Measurements from ENCODE around the gene STMN1.

GRCh38 chr1:25889470-25889869 is 16.7 kb downstream of the STMN1 start:
- TF ChIP-seq, protein P1, sequence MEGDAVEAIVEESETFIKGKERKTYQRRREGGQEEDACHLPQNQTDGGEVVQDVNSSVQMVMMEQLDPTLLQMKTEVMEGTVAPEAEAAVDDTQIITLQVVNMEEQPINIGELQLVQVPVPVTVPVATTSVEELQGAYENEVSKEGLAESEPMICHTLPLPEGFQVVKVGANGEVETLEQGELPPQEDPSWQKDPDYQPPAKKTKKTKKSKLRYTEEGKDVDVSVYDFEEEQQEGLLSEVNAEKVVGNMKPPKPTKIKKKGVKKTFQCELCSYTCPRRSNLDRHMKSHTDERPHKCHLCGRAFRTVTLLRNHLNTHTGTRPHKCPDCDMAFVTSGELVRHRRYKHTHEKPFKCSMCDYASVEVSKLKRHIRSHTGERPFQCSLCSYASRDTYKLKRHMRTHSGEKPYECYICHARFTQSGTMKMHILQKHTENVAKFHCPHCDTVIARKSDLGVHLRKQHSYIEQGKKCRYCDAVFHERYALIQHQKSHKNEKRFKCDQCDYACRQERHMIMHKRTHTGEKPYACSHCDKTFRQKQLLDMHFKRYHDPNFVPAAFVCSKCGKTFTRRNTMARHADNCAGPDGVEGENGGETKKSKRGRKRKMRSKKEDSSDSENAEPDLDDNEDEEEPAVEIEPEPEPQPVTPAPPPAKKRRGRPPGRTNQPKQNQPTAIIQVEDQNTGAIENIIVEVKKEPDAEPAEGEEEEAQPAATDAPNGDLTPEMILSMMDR (IDR thresholded peaks at IDR 0.05 in 2 of 3, conservative IDR thresholded peaks at IDR 0.05 in 1 of 3; ENCODE audit: borderline replicate concordance in 1 of 3, insufficient read depth in 1 of 3, low read depth in 2 of 3, low read length in 2 of 3) = peak; percentile 21 to 61 (median 52); a peak in 5 of 6 replicates
- no peak for TF ChIP-seq MAX (IDR thresholded peaks at IDR 0.05)
- no peak for TF ChIP-seq SP1 (IDR thresholded peaks at IDR 0.05; ENCODE audit: low read depth)
- no peak for TF ChIP-seq EZH2phosphoT487 (IDR thresholded peaks at IDR 0.05; ENCODE audit: borderline replicate concordance)
- TF ChIP-seq, protein P2, sequence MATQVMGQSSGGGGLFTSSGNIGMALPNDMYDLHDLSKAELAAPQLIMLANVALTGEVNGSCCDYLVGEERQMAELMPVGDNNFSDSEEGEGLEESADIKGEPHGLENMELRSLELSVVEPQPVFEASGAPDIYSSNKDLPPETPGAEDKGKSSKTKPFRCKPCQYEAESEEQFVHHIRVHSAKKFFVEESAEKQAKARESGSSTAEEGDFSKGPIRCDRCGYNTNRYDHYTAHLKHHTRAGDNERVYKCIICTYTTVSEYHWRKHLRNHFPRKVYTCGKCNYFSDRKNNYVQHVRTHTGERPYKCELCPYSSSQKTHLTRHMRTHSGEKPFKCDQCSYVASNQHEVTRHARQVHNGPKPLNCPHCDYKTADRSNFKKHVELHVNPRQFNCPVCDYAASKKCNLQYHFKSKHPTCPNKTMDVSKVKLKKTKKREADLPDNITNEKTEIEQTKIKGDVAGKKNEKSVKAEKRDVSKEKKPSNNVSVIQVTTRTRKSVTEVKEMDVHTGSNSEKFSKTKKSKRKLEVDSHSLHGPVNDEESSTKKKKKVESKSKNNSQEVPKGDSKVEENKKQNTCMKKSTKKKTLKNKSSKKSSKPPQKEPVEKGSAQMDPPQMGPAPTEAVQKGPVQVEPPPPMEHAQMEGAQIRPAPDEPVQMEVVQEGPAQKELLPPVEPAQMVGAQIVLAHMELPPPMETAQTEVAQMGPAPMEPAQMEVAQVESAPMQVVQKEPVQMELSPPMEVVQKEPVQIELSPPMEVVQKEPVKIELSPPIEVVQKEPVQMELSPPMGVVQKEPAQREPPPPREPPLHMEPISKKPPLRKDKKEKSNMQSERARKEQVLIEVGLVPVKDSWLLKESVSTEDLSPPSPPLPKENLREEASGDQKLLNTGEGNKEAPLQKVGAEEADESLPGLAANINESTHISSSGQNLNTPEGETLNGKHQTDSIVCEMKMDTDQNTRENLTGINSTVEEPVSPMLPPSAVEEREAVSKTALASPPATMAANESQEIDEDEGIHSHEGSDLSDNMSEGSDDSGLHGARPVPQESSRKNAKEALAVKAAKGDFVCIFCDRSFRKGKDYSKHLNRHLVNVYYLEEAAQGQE (IDR thresholded peaks at IDR 0.05; ENCODE audit: low read depth) = no peak
- peak; percentile 63 for TF ChIP-seq RAD21 (IDR thresholded peaks at IDR 0.05; ENCODE audit: low read depth)
- TF ChIP-seq FOSL1 (IDR thresholded peaks at IDR 0.05; ENCODE audit: low read depth) = no peak
- no peak for TF ChIP-seq EZH2 (IDR thresholded peaks at IDR 0.05)
- TF ChIP-seq, protein P3, sequence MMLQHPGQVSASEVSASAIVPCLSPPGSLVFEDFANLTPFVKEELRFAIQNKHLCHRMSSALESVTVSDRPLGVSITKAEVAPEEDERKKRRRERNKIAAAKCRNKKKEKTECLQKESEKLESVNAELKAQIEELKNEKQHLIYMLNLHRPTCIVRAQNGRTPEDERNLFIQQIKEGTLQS (IDR thresholded peaks at IDR 0.05) = no peak
- TF ChIP-seq POLR2A (IDR thresholded peaks at IDR 0.05; ENCODE audit: borderline replicate concordance, extremely low read depth, insufficient read depth, insufficient read length) = no peak
- TF ChIP-seq POLR2AphosphoS5 (IDR thresholded peaks at IDR 0.05; ENCODE audit: low read depth, low read length) = no peak
- no peak for TF ChIP-seq YY1 (IDR thresholded peaks at IDR 0.05; ENCODE audit: extremely low read depth, insufficient replicate concordance, low read depth, low read length)
- no peak for TF ChIP-seq ZNF274 (IDR thresholded peaks at IDR 0.05; ENCODE audit: low read depth, low read length)
- no peak for TF ChIP-seq SIN3A (IDR thresholded peaks at IDR 0.05; ENCODE audit: low read depth)
